Measurements from ENCODE around the gene CTPS2. TPM values are rescaled to one million over a fixed set of nuclear protein-coding genes. Genes with fewer than 3 reads are reported as not detected.
A peak's percentile ranks its signal among the peaks of the same experiment; 100 is the strongest.
"Not testable (repeated sequence)": the region's sequence is repeated elsewhere in the genome, so short reads cannot be mapped to it uniquely, and the experiment has no call there.

Gene CTPS2
- total RNA-seq, 1 experiment from 2014 or later = 53.8 TPM

- DNase-seq = no peak
Measured at GRCh38 chrX:16618422-16618821, 94.0 kb downstream of the CTPS2 start.

GRCh38 chrX:16617382-16617781 lies 95.1 kb downstream of the CTPS2 start:
- no peak for DNase-seq
- no peaks in the 10 kb centered on the region for H3K27me3 ChIP-seq (ENCODE audit: control insufficient read depth, insufficient read depth, low read length)
- H3K36me3 ChIP-seq (replicated peaks; ENCODE audit: control insufficient read depth, insufficient read depth, low read length) = peaks cover 14% of the 10 kb centered on the region
- H3K4me3 ChIP-seq (ENCODE audit: insufficient read depth, low read depth, low read length) = no peak overlapping the region

More at GRCh38 chrX:16618422-16618821, 94.0 kb downstream of the CTPS2 start:
- H3K27me3 ChIP-seq (ENCODE audit: control insufficient read depth, insufficient read depth, low read length) = no peaks in the 10 kb centered on the region
- H3K4me3 ChIP-seq (ENCODE audit: insufficient read depth, low read depth, low read length) = no peak overlapping the region
- peaks cover 13% of the 10 kb centered on the region for H3K36me3 ChIP-seq (replicated peaks; ENCODE audit: control insufficient read depth, insufficient read depth, low read length)

- Histone ChIP-seq H3K36me3 (replicated peaks; ENCODE audit: control insufficient read depth, insufficient read depth, low read length) (peaks cover 10% of the 10 kb centered on the region), H3K27me3 (ENCODE audit: control insufficient read depth, insufficient read depth, low read length) (no peaks in the 10 kb centered on the region), H3K4me3 (ENCODE audit: insufficient read depth, low read depth, low read length) (no peak overlapping the region)
- peak; percentile 48 for DNase-seq
Measured at GRCh38 chrX:16612257-16612897, 100.1 kb downstream of the CTPS2 start.

- H3K4me3 ChIP-seq (ENCODE audit: insufficient read depth, low read depth, low read length); DNase-seq: not testable (repeated sequence)
Measured at GRCh38 chrX:16610654-16611053, 101.8 kb downstream of the CTPS2 start.

GRCh38 chrX:16610121-16610621 lies 102.3 kb downstream of the CTPS2 start:
- no peaks in the 10 kb centered on the region for H3K27me3 ChIP-seq (ENCODE audit: control insufficient read depth, insufficient read depth, low read length)
- no peak for DNase-seq
- H3K36me3 ChIP-seq (replicated peaks; ENCODE audit: control insufficient read depth, insufficient read depth, low read length) = peaks cover 8% of the 10 kb centered on the region
- H3K4me3 ChIP-seq (ENCODE audit: insufficient read depth, low read depth, low read length) = no peak overlapping the region

More at GRCh38 chrX:16610654-16611053, 101.8 kb downstream of the CTPS2 start:
- not testable (repeated sequence) for H3K36me3 ChIP-seq (replicated peaks; ENCODE audit: control insufficient read depth, insufficient read depth, low read length); H3K27me3 ChIP-seq (ENCODE audit: control insufficient read depth, insufficient read depth, low read length)

GRCh38 chrX:16606142-16606720 lies 106.2 kb downstream of the CTPS2 start:
- no peak for DNase-seq
- Histone ChIP-seq H3K36me3 (replicated peaks; ENCODE audit: control insufficient read depth, insufficient read depth, low read length) (peaks cover 5% of the 10 kb centered on the region), H3K27me3 (ENCODE audit: control insufficient read depth, insufficient read depth, low read length) (no peaks in the 10 kb centered on the region), H3K4me3 (ENCODE audit: insufficient read depth, low read depth, low read length) (no peak overlapping the region)

- no peak overlapping the region for H3K4me3 ChIP-seq (ENCODE audit: insufficient read depth, low read depth, low read length)
- DNase-seq = no peak
- peaks cover 5% of the 10 kb centered on the region for H3K36me3 ChIP-seq (replicated peaks; ENCODE audit: control insufficient read depth, insufficient read depth, low read length)
- no peaks in the 10 kb centered on the region for H3K27me3 ChIP-seq (ENCODE audit: control insufficient read depth, insufficient read depth, low read length)
Measured at GRCh38 chrX:16604337-16604736, 108.1 kb downstream of the CTPS2 start.

GRCh38 chrX:16603822-16604221 lies 108.6 kb downstream of the CTPS2 start:
- Histone ChIP-seq H3K27me3 (ENCODE audit: control insufficient read depth, insufficient read depth, low read length) (no peaks in the 10 kb centered on the region), H3K4me3 (ENCODE audit: insufficient read depth, low read depth, low read length) (no peak overlapping the region)

GRCh38 chrX:16603235-16603634 lies 109.2 kb downstream of the CTPS2 start:
- H3K4me3 ChIP-seq (ENCODE audit: insufficient read depth, low read depth, low read length); H3K36me3 ChIP-seq (replicated peaks; ENCODE audit: control insufficient read depth, insufficient read depth, low read length); DNase-seq; H3K27me3 ChIP-seq (ENCODE audit: control insufficient read depth, insufficient read depth, low read length): not testable (repeated sequence)

More at GRCh38 chrX:16603822-16604221, 108.6 kb downstream of the CTPS2 start:
- peaks cover 5% of the 10 kb centered on the region for H3K36me3 ChIP-seq (replicated peaks; ENCODE audit: control insufficient read depth, insufficient read depth, low read length)
- no peak for DNase-seq

- DNase-seq = no peak
- Histone ChIP-seq H3K4me3 (ENCODE audit: insufficient read depth, low read depth, low read length) (no peak overlapping the region), H3K27me3 (ENCODE audit: control insufficient read depth, insufficient read depth, low read length) (no peaks in the 10 kb centered on the region), H3K36me3 (replicated peaks; ENCODE audit: control insufficient read depth, insufficient read depth, low read length) (no peaks in the 10 kb centered on the region; the same call in none of the 2 replicates)
Measured at GRCh38 chrX:16601885-16602284, 110.6 kb downstream of the CTPS2 start.

- no peak overlapping the region for H3K4me3 ChIP-seq (ENCODE audit: insufficient read depth, low read depth, low read length)
- no peaks in the 10 kb centered on the region for H3K27me3 ChIP-seq (ENCODE audit: control insufficient read depth, insufficient read depth, low read length)
- DNase-seq = no peak
- H3K36me3 ChIP-seq (replicated peaks; ENCODE audit: control insufficient read depth, insufficient read depth, low read length) = peaks cover 3% of the 10 kb centered on the region
Measured at GRCh38 chrX:16594490-16594889, 118.0 kb downstream of the CTPS2 start.

- DNase-seq = no peak
- Histone ChIP-seq H3K4me3 (ENCODE audit: insufficient read depth, low read depth, low read length) (no peak overlapping the region), H3K27me3 (ENCODE audit: control insufficient read depth, insufficient read depth, low read length) (no peaks in the 10 kb centered on the region), H3K36me3 (replicated peaks; ENCODE audit: control insufficient read depth, insufficient read depth, low read length) (peaks cover 9% of the 10 kb centered on the region)
Measured at GRCh38 chrX:16593801-16594200, 118.7 kb downstream of the CTPS2 start.

- H3K4me3 ChIP-seq (ENCODE audit: insufficient read depth, low read depth, low read length) = no peak overlapping the region
- DNase-seq = no peak
- no peaks in the 10 kb centered on the region for H3K27me3 ChIP-seq (ENCODE audit: control insufficient read depth, insufficient read depth, low read length)
- H3K36me3 ChIP-seq (replicated peaks; ENCODE audit: control insufficient read depth, insufficient read depth, low read length) = peaks cover 12% of the 10 kb centered on the region
Measured at GRCh38 chrX:16592194-16592770, 120.2 kb downstream of the CTPS2 start.

- Histone ChIP-seq H3K36me3 (replicated peaks; ENCODE audit: control insufficient read depth, insufficient read depth, low read length) (peaks cover 12% of the 10 kb centered on the region), H3K4me3 (ENCODE audit: insufficient read depth, low read depth, low read length) (no peak overlapping the region), H3K27me3 (ENCODE audit: control insufficient read depth, insufficient read depth, low read length) (no peaks in the 10 kb centered on the region)
- no peak for DNase-seq
Measured at GRCh38 chrX:16589826-16590225, 122.6 kb downstream of the CTPS2 start.

GRCh38 chrX:16589211-16589610 lies 123.3 kb downstream of the CTPS2 start:
- peaks cover 12% of the 10 kb centered on the region for H3K36me3 ChIP-seq (replicated peaks; ENCODE audit: control insufficient read depth, insufficient read depth, low read length)
- no peak for DNase-seq
- no peaks in the 10 kb centered on the region for H3K27me3 ChIP-seq (ENCODE audit: control insufficient read depth, insufficient read depth, low read length)
- no peak overlapping the region for H3K4me3 ChIP-seq (ENCODE audit: insufficient read depth, low read depth, low read length)
